GM13976 (cell line): ENCODE data around the gene TRAF3.

Source experiments
- DNase-seq: peaks from one replicate; pipeline ENCODE4 v3.0.0; 2012; ENCODE audit warnings: low spot score
- in situ Hi-C: fragments of 300-500 bp; cut with MboI; formaldehyde crosslinking; loops from one replicate; pipeline ENCODE4 v1.12.0; 2022; ENCODE audit warnings: low sequenced_read_pairs, mixed read lengths, inconsistent platforms; ENCODE audit not compliant: unreplicated experiment
- TF ChIP-seq, protein P1 (sequence below): IDR thresholded peaks from 2 replicates; pipeline ENCODE4 v1.5.1; 2012; ENCODE audit warnings: borderline replicate concordance, mild to moderate bottlenecking; ENCODE audit not compliant: insufficient read depth; ENCODE audit errors: extremely low read depth, missing control alignments, control extremely low read depth

Gene TRAF3

DNA sequence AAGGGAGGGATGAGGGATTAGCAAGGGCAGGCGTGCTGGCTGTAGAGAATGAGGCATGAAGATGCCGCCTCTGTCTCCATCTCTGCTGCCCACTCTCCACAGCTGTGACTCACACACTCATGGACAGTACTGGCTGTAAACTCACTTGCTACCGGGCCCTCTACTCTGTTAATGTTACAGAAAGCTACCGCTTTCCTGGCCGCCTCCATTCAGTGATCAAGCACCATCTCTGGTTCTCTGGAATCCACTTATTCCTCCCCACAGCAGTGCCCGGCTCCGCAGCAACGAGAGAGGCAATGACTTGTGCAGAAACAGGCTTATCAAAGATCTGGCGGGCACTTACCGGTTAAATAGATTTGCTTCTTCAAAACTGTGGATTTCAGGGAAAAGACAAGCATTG is 180.0 kb downstream of the TRAF3 start:
- TF ChIP-seq, protein P1, sequence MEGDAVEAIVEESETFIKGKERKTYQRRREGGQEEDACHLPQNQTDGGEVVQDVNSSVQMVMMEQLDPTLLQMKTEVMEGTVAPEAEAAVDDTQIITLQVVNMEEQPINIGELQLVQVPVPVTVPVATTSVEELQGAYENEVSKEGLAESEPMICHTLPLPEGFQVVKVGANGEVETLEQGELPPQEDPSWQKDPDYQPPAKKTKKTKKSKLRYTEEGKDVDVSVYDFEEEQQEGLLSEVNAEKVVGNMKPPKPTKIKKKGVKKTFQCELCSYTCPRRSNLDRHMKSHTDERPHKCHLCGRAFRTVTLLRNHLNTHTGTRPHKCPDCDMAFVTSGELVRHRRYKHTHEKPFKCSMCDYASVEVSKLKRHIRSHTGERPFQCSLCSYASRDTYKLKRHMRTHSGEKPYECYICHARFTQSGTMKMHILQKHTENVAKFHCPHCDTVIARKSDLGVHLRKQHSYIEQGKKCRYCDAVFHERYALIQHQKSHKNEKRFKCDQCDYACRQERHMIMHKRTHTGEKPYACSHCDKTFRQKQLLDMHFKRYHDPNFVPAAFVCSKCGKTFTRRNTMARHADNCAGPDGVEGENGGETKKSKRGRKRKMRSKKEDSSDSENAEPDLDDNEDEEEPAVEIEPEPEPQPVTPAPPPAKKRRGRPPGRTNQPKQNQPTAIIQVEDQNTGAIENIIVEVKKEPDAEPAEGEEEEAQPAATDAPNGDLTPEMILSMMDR = no peak
- in situ Hi-C loops = no loop called here
- DNase-seq = no peak

DNA sequence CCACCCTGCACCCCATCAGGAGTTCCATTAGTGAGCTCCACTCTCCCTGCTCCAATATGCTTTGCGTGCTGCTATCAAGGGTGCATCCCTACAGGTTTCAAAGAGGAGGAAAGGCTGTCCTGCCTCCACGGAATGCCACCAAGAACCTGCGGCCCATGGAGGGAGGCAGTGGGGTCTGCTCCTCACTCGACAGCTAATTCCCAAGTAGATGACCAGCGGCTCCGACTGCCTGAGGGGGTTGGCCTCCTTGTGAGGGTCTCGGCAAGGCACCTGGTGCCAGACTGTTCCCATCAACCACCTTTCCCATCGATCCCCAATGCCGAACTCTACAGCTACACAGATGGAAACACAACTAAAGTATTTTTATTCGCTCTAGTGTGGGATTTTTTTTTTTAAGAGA is 181.2 kb downstream of the TRAF3 start:
- in situ Hi-C loops = no loop called here
- TF ChIP-seq, protein P1 = no peak

More for the DNA sequence above, 181.2 kb downstream of the TRAF3 start:
- no peak for DNase-seq
